Panc1 (cell line): Measurements from ENCODE around the gene RS1. TPM values are rescaled to one million over a fixed set of nuclear protein-coding genes. Genes with fewer than 3 reads are reported as not detected.

ENCODE experiments used
- ATAC-seq: fragments of 200-7000 bp; cut with Tn5 transposase; 2 replicates; pipeline ENCODE4 v1.9.1; 2020; ENCODE audit warnings: mild to moderate bottlenecking, moderate library complexity
- BruUV-seq: library from RNA; stranded (reverse); fragments of 400-500 nt; replicated peaks from 2 replicates; lab custom pipeline; 2021; lab: Mats Ljungman, UMichigan
- CTCF ChIA-PET: fragments of 300-600 bp; sonication (Branson Sonifier 250); formaldehyde crosslinking; loops from one replicate; lab custom pipeline; 2022; ENCODE audit warnings: antibody characterized with exemption; lab: Charles Lee
- POLR2A ChIA-PET: fragments of 300-600 bp; sonication (Branson Sonifier 250); formaldehyde crosslinking; loops from one replicate; lab custom pipeline; 2022; ENCODE audit warnings: antibody characterized with exemption; lab: Charles Lee
- DNase-seq: peaks from one replicate; pipeline ENCODE4 v3.0.0-alpha.2; 2010; ENCODE audit warnings: low read depth, low spot score
- H3K27ac ChIP-seq: 2 replicates; pipeline ENCODE4 v1.5.1; 2011; ENCODE audit warnings: mild to moderate bottlenecking, low read length, inconsistent platforms
- H3K27me3 ChIP-seq: fragments of 200-500 bp; sonication (Bioruptor generic); 2 replicates; pipeline ENCODE4 v1.6.0; 2014; ENCODE audit warnings: low read length, inconsistent platforms; ENCODE audit not compliant: control insufficient read depth, insufficient read depth
- H3K36me3 ChIP-seq: fragments of 200-500 bp; sonication (Bioruptor generic); 2 replicates; pipeline ENCODE4 v1.5.1; 2014; ENCODE audit warnings: inconsistent platforms, mild to moderate bottlenecking, low read length, moderate library complexity; ENCODE audit not compliant: control insufficient read depth, insufficient read depth
- H3K4me1 ChIP-seq: 2 replicates; pipeline ENCODE4 v1.5.1; 2011; ENCODE audit warnings: inconsistent platforms, mild to moderate bottlenecking, low read length, moderate library complexity; ENCODE audit not compliant: control insufficient read depth, insufficient read depth
- H3K4me3 ChIP-seq, 2 experiments: 2 replicates each; pipeline ENCODE4 v1.5.1; 2011 to 2012; ENCODE audit warnings: low read depth in 2 of 2, low read length in 2 of 2, mild to moderate bottlenecking in 2 of 2, inconsistent platforms in 1 of 2, moderate library complexity in 1 of 2
- H3K9me3 ChIP-seq: fragments of 200-500 bp; sonication (Bioruptor generic); 2 replicates; pipeline ENCODE4 v1.5.1; 2014; ENCODE audit warnings: low read depth, mild to moderate bottlenecking, inconsistent platforms, low read length, moderate library complexity; ENCODE audit not compliant: control insufficient read depth, insufficient read depth
- POLR2AphosphoS5 ChIP-seq: IDR thresholded peaks from 2 replicates; pipeline ENCODE4 v1.6.1; 2012; ENCODE audit warnings: mild to moderate bottlenecking, low read depth, low read length, moderate library complexity
- SIN3A ChIP-seq: IDR thresholded peaks from 2 replicates; pipeline ENCODE4 v1.6.1; 2012; ENCODE audit warnings: low read depth, mild to moderate bottlenecking, low read length, moderate library complexity, borderline replicate concordance; ENCODE audit not compliant: insufficient read depth
- TCF7L2 ChIP-seq: IDR thresholded peaks from 2 replicates; pipeline ENCODE4 v1.6.1; 2011; ENCODE audit warnings: mild to moderate bottlenecking, low read depth, low read length, inconsistent platforms
- in situ Hi-C: cut with HindIII; loops from 2 replicates; pipeline ENCODE4 v1.10.0; 2016; ENCODE audit warnings: low sequenced_read_pairs, low pct_unique_long_range_greater_than_20kb
- intact Hi-C: fragments of 100-400 bp; cut with micrococcal nuclease; formaldehyde crosslinking; loops from one replicate; pipeline ENCODE4 v1.10.0; 2022; ENCODE audit not compliant: unreplicated experiment
- total RNA-seq: library from RNA; stranded (reverse); gene quantifications from one replicate; pipeline ENCODE4 v1.2.1, GENCODE V29; 2021; ENCODE audit not compliant: unreplicated experiment
- TF ChIP-seq, protein P1 (sequence below): fragments of 450-650 bp; IDR thresholded peaks from 2 replicates; pipeline ENCODE4 v1.5.1; 2017; ENCODE audit warnings: mild to moderate bottlenecking
- TF ChIP-seq, protein P2 (sequence below), 2 experiments: IDR thresholded peaks; 2 replicates each; pipeline ENCODE4 v1.6.1; 2011 to 2012; ENCODE audit warnings: low read depth in 2 of 2, control low read depth in 1 of 2, low read length in 1 of 2, mild to moderate bottlenecking in 1 of 2, moderate library complexity in 1 of 2; ENCODE audit not compliant: insufficient read depth in 1 of 2

Gene RS1
- total RNA-seq, 1 experiment from 2014 or later: not detected

- ATAC-seq (no peak), DNase-seq (no peak)
- TF ChIP-seq, protein P1, sequence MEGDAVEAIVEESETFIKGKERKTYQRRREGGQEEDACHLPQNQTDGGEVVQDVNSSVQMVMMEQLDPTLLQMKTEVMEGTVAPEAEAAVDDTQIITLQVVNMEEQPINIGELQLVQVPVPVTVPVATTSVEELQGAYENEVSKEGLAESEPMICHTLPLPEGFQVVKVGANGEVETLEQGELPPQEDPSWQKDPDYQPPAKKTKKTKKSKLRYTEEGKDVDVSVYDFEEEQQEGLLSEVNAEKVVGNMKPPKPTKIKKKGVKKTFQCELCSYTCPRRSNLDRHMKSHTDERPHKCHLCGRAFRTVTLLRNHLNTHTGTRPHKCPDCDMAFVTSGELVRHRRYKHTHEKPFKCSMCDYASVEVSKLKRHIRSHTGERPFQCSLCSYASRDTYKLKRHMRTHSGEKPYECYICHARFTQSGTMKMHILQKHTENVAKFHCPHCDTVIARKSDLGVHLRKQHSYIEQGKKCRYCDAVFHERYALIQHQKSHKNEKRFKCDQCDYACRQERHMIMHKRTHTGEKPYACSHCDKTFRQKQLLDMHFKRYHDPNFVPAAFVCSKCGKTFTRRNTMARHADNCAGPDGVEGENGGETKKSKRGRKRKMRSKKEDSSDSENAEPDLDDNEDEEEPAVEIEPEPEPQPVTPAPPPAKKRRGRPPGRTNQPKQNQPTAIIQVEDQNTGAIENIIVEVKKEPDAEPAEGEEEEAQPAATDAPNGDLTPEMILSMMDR: no peak
- no peak for TF ChIP-seq POLR2AphosphoS5
- TF ChIP-seq, protein P2, sequence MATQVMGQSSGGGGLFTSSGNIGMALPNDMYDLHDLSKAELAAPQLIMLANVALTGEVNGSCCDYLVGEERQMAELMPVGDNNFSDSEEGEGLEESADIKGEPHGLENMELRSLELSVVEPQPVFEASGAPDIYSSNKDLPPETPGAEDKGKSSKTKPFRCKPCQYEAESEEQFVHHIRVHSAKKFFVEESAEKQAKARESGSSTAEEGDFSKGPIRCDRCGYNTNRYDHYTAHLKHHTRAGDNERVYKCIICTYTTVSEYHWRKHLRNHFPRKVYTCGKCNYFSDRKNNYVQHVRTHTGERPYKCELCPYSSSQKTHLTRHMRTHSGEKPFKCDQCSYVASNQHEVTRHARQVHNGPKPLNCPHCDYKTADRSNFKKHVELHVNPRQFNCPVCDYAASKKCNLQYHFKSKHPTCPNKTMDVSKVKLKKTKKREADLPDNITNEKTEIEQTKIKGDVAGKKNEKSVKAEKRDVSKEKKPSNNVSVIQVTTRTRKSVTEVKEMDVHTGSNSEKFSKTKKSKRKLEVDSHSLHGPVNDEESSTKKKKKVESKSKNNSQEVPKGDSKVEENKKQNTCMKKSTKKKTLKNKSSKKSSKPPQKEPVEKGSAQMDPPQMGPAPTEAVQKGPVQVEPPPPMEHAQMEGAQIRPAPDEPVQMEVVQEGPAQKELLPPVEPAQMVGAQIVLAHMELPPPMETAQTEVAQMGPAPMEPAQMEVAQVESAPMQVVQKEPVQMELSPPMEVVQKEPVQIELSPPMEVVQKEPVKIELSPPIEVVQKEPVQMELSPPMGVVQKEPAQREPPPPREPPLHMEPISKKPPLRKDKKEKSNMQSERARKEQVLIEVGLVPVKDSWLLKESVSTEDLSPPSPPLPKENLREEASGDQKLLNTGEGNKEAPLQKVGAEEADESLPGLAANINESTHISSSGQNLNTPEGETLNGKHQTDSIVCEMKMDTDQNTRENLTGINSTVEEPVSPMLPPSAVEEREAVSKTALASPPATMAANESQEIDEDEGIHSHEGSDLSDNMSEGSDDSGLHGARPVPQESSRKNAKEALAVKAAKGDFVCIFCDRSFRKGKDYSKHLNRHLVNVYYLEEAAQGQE (IDR thresholded peaks at IDR 0.05; ENCODE audit: insufficient read depth in 1 of 2, low read depth in 2 of 2, low read length in 1 of 2): no peak
- no peak for TF ChIP-seq TCF7L2
- no peak for TF ChIP-seq SIN3A
- no peak overlapping the region for H3K4me3 ChIP-seq
- no peaks in the 10 kb centered on the region for H3K4me1 ChIP-seq
- H3K27me3 ChIP-seq: no peaks in the 10 kb centered on the region
- BruUV-seq: no TSS peak
- H3K27ac ChIP-seq: no peak overlapping the region
- in situ Hi-C loops (no loop called here), intact Hi-C loops (no loop called here)
- H3K36me3 ChIP-seq: no peaks in the 10 kb centered on the region
- ChIA-PET CTCF (no interaction called here), POLR2A (no interaction called here)
- H3K9me3 ChIP-seq: no peaks in the 10 kb centered on the region
Observed at GRCh38 chrX:18596096-18596495, 75.8 kb downstream of the RS1 start.

- H3K36me3 ChIP-seq: no peaks in the 10 kb centered on the region
- no peaks in the 10 kb centered on the region for H3K4me1 ChIP-seq
- no peak for TF ChIP-seq POLR2AphosphoS5
- no peak for TF ChIP-seq TCF7L2
- TF ChIP-seq, protein P2 (IDR thresholded peaks at IDR 0.05; ENCODE audit: insufficient read depth in 1 of 2, low read depth in 2 of 2, low read length in 1 of 2): no peak
- TF ChIP-seq, protein P1: no peak
- TF ChIP-seq SIN3A: no peak
- in situ Hi-C loops (no loop called here), intact Hi-C loops (no loop called here)
- CTCF ChIA-PET: no interaction called here
- POLR2A ChIA-PET: no interaction called here
- no peaks in the 10 kb centered on the region for H3K27me3 ChIP-seq
- no TSS peak for BruUV-seq
- H3K9me3 ChIP-seq: no peaks in the 10 kb centered on the region
- DNase-seq (no peak), ATAC-seq (no peak)
- H3K27ac ChIP-seq: no peak overlapping the region
- H3K4me3 ChIP-seq: no peak overlapping the region
Observed at GRCh38 chrX:18594079-18594478, 77.8 kb downstream of the RS1 start.
